GM08714 (cell line): ENCODE data around the gene UXS1.

Experiments used
- H3K4me3 ChIP-seq: fragments of 200-500 bp; sonication (Bioruptor generic); 2 replicates; pipeline ENCODE4 v1.5.1; 2014; ENCODE audit warnings: mild to moderate bottlenecking, low read length, inconsistent platforms
- ZNF274 ChIP-seq: IDR thresholded peaks from 2 replicates; pipeline ENCODE4 v1.6.1; 2012; ENCODE audit warnings: mild to moderate bottlenecking, low read depth, low read length

Gene UXS1

DNA sequence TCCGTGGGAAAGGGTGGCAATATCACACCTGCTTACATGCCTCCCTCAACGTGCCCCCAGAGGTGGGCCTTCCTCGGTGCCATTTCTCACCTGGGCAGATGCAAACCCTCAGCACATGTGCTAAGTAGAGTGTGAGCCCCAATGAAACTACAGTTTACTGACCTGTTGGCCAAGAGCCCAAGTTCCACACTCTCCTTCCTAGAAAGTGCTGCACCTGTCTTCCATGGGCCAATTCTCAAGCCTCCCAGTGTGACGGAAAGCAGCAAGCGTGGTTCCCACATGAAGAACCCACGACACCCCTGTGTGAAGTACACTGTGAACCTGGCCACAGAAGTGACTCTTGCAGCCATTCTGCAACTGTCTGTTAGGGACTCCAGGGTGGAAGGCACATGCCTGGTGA lies 73.7 kb downstream of the UXS1 start:
- TF ChIP-seq ZNF274: no peak
- H3K4me3 ChIP-seq: no peak overlapping the region

DNA sequence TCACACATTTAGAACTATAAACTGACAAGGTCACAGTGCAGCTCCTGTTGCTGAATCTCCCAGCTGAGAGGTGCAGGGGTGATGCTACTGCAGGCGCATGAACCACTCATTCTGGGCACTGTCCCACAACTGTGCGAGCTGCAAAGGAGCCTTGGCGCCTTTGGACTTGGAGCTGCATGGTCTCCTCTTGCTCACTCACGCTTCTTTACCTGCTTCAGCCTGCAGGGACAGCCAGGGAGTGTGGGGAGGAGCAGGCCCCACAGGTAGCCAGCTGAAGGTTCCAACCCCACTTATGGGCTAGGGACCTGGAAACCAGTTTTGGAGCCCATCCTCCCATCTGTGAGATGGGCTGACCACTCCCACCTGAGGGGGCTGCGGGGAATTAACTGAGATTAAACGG lies 75.0 kb downstream of the UXS1 start:
- H3K4me3 ChIP-seq: no peak overlapping the region
- no peak for TF ChIP-seq ZNF274

DNA sequence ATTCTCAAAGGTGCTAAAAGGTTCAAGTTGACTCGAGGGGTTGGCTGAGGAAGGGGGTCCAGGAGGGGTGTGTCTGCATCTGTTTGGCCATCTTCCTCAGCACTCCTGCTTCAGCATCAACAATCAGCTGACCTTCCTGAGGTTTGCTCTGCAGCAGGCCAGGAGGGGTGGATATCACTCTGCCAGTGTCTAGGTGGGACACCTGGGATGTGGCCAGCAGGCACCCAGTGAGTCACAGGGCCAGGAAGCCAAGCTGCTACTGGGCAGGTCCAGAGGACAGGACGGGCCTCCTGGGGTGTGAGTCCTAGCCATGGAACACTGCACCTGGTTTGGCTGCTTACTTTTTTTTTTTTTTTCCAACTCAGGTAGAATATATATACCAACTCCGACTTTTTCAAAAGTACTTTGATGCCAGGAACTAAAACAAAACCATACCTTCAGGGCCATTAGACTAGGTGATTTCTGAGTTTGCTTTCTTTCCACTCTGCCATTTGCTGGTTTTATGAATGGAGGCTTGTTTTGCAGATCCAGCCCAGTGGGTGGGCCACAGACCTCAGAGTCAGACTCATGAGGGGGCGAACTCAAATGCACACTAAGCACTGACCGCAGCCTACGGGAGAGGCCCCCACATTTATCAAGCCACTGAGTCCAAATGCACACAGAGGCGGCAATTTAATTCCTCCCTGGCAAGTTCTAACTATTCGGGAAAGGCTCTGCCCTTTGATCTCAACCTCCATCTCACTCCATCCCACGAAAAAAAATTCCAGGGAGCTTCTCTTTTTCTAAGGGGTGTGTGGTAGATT lies 76.0 kb downstream of the UXS1 start:
- no peak overlapping the region for H3K4me3 ChIP-seq
- TF ChIP-seq ZNF274: no peak

DNA sequence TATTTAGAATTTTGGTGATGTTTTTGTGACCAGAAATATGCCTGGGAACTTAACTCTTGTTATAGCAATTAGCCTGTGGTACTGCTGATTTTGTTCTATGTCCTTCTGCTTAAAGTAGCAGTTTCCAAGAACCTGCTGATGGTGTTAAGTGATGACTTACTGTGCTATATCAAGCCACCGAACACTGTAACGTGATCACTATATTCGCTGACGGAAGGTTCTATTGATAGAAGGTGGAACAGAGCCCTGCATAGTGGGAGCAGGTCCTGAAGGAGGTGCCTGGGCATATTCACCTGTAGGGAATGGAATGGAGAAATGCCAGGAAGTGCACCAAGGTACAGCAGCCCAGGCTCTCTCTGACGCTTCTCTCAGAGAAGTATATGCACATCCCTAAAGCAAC lies 76.8 kb downstream of the UXS1 start:
- no peak overlapping the region for H3K4me3 ChIP-seq
- TF ChIP-seq ZNF274: no peak

DNA sequence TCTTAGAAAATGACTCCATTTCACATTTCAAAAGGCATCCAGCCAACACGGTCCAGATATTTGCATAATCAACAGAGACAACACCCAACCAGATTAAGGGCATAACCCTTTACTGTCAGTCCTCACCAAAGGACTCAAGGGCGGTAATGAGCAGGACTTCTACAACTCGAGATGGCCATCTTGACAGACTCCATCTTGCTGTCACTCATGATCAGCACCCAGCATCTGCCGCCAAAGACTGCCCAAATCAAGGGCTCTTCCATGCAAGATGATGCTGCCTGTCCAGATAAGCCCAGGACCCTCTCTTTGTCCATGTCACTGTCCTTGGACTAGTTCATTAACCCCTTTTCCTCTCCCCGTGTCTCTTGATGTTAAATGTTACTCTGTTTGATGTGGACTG lies 77.9 kb downstream of the UXS1 start:
- TF ChIP-seq ZNF274: no peak
- H3K4me3 ChIP-seq: no peak overlapping the region

DNA sequence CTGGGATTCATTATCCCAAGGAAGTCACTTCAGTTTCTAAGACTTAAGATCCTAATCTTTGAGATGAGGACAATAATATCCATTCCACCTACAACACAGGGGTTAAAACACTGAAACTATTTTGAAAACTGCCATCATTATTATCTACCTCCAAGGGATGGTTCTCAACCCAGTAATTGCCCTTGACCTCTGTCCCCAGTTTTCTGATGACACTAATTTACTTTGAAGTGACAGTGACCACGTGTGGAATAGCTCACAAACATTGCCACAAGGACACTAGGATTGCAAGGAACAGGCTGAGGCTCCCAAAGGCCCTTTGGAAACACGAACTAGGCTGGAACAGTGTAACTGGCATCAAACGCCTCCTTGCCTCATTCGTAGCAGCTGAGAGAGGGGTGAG lies 78.4 kb downstream of the UXS1 start:
- TF ChIP-seq ZNF274: no peak
- H3K4me3 ChIP-seq: no peak overlapping the region

DNA sequence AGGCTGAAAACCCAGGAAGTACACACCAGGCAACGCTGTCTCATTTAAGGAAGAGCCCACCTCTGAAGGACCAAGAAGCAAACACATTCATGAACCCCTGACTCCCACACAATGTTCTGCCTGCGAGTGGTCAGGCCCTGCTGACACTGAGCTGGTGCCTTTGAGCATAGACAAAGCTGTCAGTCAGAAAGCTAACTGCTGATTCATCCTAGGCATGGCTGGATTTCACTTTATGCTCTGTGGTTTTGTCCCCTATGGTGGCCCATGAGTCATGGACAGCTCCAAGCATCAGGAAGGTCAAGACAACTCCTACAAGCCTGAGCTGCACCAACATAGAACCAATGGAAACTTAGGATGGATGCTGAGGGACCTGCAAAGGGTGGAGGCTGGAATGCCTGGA lies 78.9 kb downstream of the UXS1 start:
- no peak overlapping the region for H3K4me3 ChIP-seq
- no peak for TF ChIP-seq ZNF274

DNA sequence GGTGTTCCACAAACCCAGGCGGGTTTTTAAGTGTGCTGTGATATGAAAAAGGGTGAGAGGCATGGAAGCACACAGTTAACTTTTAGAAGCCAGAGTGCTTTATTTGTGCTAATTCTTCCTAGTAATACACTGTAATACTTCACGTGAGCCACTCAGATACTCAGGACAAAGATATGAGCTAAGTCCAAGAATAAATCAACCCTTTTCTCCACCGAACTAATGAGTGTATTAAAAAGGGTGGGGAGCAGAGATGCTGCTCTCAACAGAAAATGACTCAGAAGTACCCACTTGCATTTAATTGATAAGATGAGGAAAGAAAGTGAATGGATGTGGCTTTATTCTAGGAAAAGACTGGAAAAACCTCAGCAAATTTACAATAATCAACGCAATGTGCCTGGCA lies 79.9 kb downstream of the UXS1 start:
- TF ChIP-seq ZNF274: no peak
- no peak overlapping the region for H3K4me3 ChIP-seq

DNA sequence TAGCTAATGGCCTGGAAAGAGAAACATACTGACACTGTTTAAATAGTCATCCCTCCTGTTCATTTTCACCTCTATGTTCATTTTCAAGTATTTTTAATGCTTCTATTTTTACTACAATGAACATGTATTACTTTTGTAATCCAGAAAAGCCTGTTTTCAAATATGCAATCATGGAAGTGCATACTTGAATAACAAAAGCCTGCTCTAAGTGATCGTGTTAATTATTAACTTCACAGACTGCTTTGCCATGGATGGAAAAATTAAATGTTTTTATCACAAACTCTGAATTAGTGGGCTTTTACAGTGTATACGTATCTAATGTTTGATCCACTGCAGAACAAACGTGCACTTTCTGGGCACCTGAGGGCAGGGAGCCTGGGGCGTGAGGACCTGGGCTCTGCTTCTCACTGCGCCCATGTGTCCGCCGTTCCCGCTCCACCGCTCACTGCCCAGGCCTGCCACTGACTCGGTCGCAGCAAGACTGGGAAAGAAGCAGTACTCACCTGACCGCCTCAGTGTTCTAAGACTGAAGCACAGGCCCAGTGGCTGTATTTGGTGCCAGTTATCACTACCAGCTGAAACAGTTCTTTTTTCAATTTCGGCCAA lies 80.6 kb downstream of the UXS1 start:
- no peak overlapping the region for H3K4me3 ChIP-seq
- TF ChIP-seq ZNF274: no peak

DNA sequence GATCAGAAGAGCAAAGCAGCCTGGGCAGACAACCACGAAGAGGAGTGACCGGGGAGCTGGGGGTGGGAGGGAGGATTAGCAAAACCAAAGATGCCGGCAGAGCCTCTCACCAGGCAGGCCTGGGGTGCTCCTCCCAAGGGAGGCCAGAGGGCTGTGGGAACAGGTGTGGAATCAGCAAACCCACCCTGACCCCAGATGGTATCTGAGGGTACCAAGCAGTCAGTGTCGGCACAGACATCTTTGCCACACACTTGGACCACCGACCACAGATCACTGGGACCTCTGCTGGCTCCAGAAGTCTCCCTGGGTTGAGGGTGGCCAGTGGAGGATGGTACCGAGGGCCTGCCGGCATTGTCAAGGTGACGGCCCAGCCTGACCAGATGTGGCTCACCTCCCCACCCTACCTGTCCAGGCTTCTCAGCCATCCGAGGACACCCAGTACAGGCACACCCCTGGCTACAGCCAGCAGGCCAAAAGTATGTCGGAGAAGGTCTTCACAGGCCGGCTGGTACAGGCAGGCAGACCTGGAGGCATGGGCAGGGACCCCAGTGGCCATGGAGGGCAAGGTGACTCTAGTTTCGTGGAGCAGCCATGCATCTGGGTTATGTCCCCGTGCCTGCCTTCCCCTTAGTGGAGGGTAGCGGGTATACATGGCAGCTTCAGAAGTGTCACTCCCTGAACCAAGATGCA lies 82.1 kb downstream of the UXS1 start:
- no peak overlapping the region for H3K4me3 ChIP-seq
- TF ChIP-seq ZNF274: no peak

DNA sequence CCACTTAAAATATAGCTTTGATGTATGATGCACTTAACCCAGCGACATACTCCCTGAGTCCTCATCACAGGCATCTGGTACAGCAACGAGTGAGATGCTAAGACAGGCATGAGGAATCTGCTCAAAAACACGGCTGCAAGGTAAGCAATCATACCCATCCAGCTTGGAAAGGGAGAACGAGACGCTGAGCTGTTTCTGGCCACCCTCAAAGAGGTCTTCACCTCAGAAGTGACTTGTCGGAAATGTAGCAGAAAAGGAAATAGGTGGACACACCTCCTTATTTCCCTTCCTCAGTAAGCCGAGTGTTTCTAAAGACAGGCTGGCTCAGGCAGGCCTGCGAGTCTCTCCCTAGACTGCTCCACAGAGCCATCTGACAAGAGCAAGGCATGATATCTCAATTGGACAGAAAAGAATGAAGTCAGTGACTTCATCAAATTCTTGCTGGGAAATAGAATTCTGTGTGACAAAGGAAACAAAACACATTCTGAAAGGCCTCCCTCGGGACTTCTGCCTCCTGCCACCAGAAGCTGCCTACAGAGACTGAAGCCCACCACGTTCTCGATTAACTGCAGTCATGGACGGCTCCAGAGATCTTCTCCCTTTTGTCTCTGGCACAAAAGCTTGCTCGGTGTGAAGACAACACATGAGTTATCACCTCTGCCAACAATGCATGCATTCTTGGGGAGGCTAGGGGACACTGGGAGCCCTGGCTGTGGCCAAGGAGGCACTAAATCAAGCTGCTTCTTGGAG lies 84.3 kb downstream of the UXS1 start:
- no peak overlapping the region for H3K4me3 ChIP-seq

DNA sequence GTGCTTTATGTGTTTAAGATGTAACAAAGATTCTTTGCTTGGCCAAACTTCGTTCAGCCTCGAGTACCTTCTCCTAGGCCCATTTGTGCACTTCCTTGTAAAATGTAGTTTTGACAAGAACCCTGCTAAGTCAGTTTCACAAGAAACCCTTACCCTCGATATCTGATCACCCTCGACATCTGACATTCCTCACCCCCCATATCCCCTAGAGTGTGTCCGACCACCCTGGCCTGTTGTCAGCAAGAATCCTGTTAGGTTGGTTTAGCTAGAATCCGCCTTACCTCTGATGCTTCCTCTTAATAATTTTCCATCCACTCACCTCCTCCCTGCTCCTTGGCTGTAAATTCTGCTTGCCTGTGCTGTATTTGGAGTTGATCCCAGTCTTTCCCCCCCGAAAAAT lies 85.3 kb downstream of the UXS1 start:
- no peak overlapping the region for H3K4me3 ChIP-seq
- TF ChIP-seq ZNF274: no peak

More for the DNA sequence above, 84.3 kb downstream of the UXS1 start:
- no peak for TF ChIP-seq ZNF274

DNA sequence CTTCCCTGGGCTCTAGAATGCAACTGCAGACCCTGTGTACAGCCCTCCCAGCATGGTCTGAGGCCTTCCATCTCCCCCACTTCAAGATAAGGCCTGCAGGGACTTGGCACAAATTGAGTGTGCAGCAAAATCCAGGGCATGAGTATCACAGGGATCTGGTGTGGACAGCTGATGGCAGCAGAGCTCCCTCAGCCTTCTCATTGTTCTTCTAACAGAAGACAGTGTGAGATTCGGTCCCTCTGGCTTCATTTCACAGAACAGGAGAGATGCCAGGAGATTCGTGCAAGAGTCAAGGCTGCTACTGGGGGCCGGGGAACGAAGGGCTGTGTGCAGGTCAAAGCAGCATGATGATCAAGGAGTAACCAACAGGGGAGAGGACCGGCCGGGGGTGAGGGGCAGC lies 85.8 kb downstream of the UXS1 start:
- H3K4me3 ChIP-seq: no peak overlapping the region
- TF ChIP-seq ZNF274: no peak

DNA sequence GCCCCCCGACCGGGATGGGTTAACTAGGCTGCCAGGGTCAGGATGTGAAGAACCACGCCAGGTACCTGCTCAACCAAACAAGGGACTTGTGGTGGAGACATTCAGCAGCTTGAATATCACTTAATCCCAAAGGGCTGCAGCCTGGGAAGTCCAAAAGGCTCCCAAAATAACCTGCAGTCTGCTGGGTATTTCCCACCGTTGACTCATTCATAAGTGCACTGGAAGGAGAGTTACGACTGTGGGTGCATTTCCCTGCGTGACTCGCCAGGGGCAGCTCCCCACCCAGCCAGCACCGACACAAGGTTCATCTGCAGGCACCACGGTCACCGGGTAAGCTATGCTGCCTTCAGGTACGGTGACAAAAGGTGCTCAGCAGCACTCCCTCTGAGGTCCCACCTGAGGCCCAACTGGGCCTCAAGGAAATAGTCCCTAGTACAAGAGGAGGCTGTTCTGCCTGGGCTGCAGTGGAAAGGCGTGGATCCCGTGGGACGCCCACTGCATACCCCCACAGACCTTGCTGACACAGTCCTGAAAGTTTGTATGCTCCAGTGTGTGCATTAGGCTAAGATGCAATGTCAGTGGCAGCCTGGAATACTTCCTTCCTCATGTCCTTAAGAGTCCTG lies 86.5 kb downstream of the UXS1 start:
- TF ChIP-seq ZNF274: no peak
- no peak overlapping the region for H3K4me3 ChIP-seq
